VCaP (cell line): ENCODE data around the gene VWA8.

ENCODE experiments used
- H3K27ac ChIP-seq: fragments of 450-650 bp; 2 replicates; pipeline ENCODE4 v1.5.1; 2017
- CTCF ChIP-seq: fragments of 450-650 bp; conservative IDR thresholded peaks from 2 replicates; pipeline ENCODE4 v1.5.1; 2017; ENCODE audit warnings: mild to moderate bottlenecking, moderate library complexity

Gene VWA8

DNA sequence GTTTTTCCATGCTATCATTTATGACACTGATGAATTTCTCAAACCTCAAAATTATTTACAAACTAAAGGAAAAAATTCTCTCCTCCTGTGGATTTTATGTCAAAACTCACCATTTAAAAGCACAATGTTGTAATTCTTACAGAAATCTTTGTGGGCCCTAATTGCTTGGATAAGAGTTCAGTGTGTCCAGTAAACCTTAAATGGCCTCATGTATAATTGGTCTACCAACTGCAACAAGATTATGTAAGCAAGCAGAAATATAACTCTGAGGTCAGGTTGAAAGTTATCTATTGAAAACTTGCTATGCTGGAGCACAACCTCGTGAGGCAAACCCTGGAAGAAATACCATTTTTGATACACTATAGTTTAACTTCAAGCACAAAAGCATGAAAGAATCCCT lies 22.0 kb downstream of the VWA8 start:
- no peak for TF ChIP-seq CTCF
- no peak overlapping the region for H3K27ac ChIP-seq

DNA sequence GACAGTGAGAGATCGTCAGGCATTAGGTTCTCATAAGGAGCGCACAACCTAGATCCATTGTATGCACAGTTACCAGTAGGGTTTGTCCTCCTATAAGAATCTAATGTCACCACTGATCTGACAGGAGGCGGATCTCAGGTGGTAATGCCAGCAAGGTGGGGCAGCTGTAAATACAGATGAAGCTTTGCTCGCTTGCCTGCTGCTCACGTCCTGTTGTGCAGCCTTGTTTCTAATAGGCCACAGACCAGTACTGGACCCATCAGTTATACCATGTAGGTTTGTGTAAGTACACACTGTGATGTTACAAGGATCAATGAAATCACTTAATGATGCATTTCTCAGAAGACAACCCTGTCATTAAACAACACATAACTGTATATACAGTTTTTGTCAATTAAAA lies 23.5 kb downstream of the VWA8 start:
- no peak for TF ChIP-seq CTCF
- H3K27ac ChIP-seq: no peak overlapping the region

DNA sequence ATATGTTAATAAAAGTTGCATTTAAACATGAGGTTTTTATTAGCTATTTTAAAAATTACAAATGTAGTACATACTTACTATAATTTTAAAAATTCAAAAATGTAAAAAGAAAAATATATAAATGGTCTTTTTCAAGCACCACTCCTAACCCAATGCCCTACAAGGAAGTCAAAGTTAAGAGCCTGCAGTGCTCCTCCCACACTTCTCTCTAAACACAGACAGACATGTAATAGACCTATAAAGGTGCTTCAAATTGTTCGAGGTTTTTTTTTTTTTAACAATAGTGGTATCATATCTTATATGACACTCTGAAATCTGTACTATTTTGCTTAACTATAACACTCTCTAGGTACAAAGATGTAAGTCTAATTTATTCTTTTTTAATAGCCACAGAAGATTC lies 25.4 kb downstream of the VWA8 start:
- no peak overlapping the region for H3K27ac ChIP-seq
- TF ChIP-seq CTCF: no peak

DNA sequence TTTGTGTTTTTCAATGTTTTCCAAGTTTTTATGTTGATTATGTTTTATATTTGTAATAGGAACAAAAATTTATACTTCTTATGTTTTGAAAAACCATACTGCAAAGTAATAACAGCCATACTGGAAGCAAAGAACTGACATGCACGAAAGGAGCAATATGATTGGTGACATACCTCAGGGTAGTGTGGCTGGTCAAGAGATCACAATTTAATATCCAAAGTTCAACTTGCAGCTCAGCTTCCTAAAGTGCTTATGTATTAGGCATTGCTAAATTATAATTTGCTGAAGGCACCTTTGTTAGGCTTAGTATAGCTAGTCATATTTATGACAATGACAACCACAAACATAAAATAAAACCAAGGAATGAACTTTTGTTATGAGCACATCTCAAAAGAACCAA lies 25.9 kb downstream of the VWA8 start:
- H3K27ac ChIP-seq: no peak overlapping the region
- TF ChIP-seq CTCF: no peak

- no peak for TF ChIP-seq CTCF
- H3K27ac ChIP-seq: no peak overlapping the region
These were observed 26.8 kb downstream of the VWA8 start for GRCh38 chr13:41934120-41934519.

DNA sequence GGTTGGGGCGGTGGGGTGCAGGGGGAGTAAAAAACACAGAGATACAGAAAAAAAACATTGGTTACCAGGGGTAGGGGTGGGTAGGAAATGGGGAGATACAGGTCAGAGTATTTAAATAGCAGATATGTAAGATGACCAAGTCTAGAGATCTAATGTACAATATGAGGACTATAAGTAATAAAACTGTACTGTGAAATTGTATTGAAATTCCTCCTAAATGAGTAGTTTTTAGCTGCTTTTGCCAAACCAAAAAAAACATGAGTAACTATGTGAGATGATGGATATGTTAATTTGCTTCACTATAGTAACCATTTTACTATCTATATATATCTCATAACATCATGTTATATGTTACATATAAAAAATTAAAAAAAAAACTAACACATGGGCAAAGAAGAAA lies 29.6 kb downstream of the VWA8 start:
- no peak overlapping the region for H3K27ac ChIP-seq
- TF ChIP-seq CTCF: no peak

DNA sequence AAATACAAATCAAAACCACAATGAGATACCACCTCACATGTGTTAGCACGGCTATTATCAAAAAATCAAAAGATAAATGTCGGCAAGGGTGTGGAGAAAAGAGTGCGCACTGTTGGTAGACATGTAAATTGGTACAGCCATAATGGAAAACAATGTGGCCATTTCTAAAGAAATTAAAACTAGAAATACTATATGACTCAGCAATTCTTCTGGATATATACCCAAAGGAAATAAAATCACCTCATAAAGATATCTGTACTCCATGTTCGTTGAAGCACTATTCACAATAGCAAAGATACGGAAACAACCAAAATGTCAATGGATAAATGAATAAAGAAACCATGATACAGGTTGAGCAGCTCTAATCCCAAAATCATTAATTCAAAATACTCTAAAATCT lies 30.8 kb downstream of the VWA8 start:
- no peak for TF ChIP-seq CTCF
- H3K27ac ChIP-seq: no peak overlapping the region

DNA sequence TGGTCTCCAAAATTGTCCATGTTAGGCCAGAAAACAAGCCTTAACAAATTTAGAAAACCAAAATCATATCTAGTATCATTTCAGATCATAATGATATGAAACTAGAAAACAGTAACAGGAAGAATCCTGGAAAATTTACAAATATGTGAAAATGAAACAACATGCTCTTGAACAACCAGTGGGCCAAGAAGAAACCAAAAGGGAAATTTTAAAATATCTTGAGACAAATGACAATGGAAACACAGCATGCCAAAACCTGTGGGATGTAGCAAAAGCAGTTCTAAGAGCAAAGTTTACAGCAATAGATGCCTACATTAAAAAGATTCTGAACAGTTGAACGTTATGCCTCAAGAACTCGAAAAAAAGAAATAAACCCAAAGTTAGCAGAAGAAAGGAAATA lies 32.6 kb downstream of the VWA8 start:
- no peak overlapping the region for H3K27ac ChIP-seq
- TF ChIP-seq CTCF: no peak
